ENCODE results near the gene TRIM23. TPM values are rescaled to one million over a fixed set of nuclear protein-coding genes. Genes with fewer than 3 reads are reported as not detected.

TRIM23 gene
- total RNA-seq (10 to 100 TPM; 23.9 to 24.8 TPM), polyA plus RNA-seq (ENCODE audit: insufficient read depth, low read depth, low replicate concordance) (11.0 TPM)
- long read RNA-seq, donor 1, full-length matches to known transcripts: 12 of 12 reads
- long read RNA-seq, donor 1, partial matches to known transcripts: 0 of 12 reads
- long read RNA-seq, donor 1, other reads (novel, unspliced or antisense): 0 of 12 reads
- long read RNA-seq, donor 2, full-length matches to known transcripts: 7 of 7 reads
- long read RNA-seq, donor 2, partial matches to known transcripts: 0 of 7 reads
- long read RNA-seq, donor 2, other reads (novel, unspliced or antisense): 0 of 7 reads

DNA sequence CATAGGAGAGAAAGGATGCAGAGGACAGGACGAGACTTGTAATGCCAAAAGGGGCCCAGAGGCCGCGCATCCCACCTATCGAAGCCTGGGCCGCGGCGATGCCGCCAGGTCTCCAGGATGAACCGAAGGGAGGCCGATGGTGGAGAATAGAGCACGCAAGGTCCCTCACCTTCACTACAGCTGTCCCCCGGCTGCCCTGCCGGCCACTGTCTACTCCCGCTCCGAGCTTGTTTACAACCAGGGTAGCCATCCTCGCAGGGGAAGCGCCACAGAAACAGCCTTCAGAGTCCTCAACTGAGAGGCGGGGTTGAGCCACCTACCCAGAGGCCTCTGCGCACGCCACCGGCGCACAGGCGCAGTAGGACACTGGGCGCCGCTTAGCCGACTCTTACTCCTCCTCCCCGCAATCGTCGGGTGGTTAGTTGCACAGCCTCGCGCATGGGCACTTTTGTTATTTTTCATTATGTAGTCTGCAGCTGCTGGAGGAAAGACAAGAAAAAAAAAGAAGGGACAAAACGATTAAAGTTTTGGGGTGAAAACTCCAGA, at the start of gene TRIM23:
TSS of gene TRIM23 (minus strand) at position 309 of the 546 bp plus-strand sequence. CDS start at position 250, 59 bp downstream.
- H3K4me3 ChIP-seq: peak within 1 kb of the TSS; percentile 92 to 95
- TF ChIP-seq, protein P1, sequence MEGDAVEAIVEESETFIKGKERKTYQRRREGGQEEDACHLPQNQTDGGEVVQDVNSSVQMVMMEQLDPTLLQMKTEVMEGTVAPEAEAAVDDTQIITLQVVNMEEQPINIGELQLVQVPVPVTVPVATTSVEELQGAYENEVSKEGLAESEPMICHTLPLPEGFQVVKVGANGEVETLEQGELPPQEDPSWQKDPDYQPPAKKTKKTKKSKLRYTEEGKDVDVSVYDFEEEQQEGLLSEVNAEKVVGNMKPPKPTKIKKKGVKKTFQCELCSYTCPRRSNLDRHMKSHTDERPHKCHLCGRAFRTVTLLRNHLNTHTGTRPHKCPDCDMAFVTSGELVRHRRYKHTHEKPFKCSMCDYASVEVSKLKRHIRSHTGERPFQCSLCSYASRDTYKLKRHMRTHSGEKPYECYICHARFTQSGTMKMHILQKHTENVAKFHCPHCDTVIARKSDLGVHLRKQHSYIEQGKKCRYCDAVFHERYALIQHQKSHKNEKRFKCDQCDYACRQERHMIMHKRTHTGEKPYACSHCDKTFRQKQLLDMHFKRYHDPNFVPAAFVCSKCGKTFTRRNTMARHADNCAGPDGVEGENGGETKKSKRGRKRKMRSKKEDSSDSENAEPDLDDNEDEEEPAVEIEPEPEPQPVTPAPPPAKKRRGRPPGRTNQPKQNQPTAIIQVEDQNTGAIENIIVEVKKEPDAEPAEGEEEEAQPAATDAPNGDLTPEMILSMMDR (IDR thresholded peaks at IDR 0.05): no peak
- no peak for TF ChIP-seq POLR2A (IDR thresholded peaks at IDR 0.05)
- WGBS, 2 donors: 0 to 1% methylated on average over 25 to 32 of the region's 32 CpGs
- H3K27ac ChIP-seq: peak within 1 kb of the TSS; percentile 87 to 93
- H3K36me3 ChIP-seq (ENCODE audit: low read depth, missing control alignments): no peaks in the 10 kb centered on the region
- H3K9me3 ChIP-seq: no peaks in the 10 kb centered on the region
- DNase-seq: peak; percentile 95
- intact Hi-C loops (cut with DNase I; ENCODE audit: low total_unique reads): no loop called here
- peaks cover 19% of the 10 kb centered on the region for H3K4me1 ChIP-seq
- no peaks in the 10 kb centered on the region for H3K27me3 ChIP-seq

- WGBS, 2 donors: 88 to 89% methylated on average over 1 of the region's 1 CpG
- Histone ChIP-seq H3K4me3 (no peak overlapping the region), H3K27me3 (no peaks in the 10 kb centered on the region), H3K27ac (no peak overlapping the region), H3K36me3 (ENCODE audit: low read depth, missing control alignments) (no peaks in the 10 kb centered on the region), H3K4me1 (no peaks in the 10 kb centered on the region), H3K9me3 (no peaks in the 10 kb centered on the region)
- intact Hi-C loops (cut with DNase I; ENCODE audit: low total_unique reads): no loop called here
- TF ChIP-seq, protein P1 (IDR thresholded peaks at IDR 0.05): no peak
- TF ChIP-seq POLR2A (IDR thresholded peaks at IDR 0.05): no peak
- no peak for DNase-seq
Measured at GRCh38 chr5:65672796-65673195, 48.7 kb upstream of the TRIM23 start.

- 87 to 90% methylated on average over 7 of the region's 7 CpGs for WGBS, 2 donors
- intact Hi-C loops (cut with DNase I; ENCODE audit: low total_unique reads): no loop called here
- Histone ChIP-seq H3K36me3 (ENCODE audit: low read depth, missing control alignments) (no peaks in the 10 kb centered on the region), H3K4me3 (no peak overlapping the region), H3K27ac (no peak overlapping the region), H3K9me3 (no peaks in the 10 kb centered on the region), H3K27me3 (no peaks in the 10 kb centered on the region), H3K4me1 (no peaks in the 10 kb centered on the region)
- TF ChIP-seq, protein P1 (IDR thresholded peaks at IDR 0.05): no peak
- DNase-seq: no peak
Measured at GRCh38 chr5:65668696-65669095, 44.6 kb upstream of the TRIM23 start.

GRCh38 chr5:65663804-65664521, 39.8 kb upstream of the TRIM23 start:
- TF ChIP-seq, protein P1 (IDR thresholded peaks at IDR 0.05): peak in 1 of 3 experiments; percentile 39
- TF ChIP-seq POLR2A (IDR thresholded peaks at IDR 0.05): no peak
- Histone ChIP-seq H3K36me3 (ENCODE audit: low read depth, missing control alignments) (no peaks in the 10 kb centered on the region), H3K4me1 (no peaks in the 10 kb centered on the region), H3K27ac (no peak overlapping the region), H3K4me3 (no peak overlapping the region), H3K27me3 (no peaks in the 10 kb centered on the region), H3K9me3 (no peaks in the 10 kb centered on the region)
- WGBS, 2 donors: 79 to 89% methylated on average over 1 of the region's 1 CpG
- DNase-seq: no peak
- intact Hi-C loops (cut with DNase I; ENCODE audit: low total_unique reads): no loop called here

Measured in testis (tissue), 5 donors.